CD4-positive, alpha-beta T cell treated with Interleukin-10 for 1 hour (primary cell): ENCODE results near the gene GPX6.
"Not testable (repeated sequence)": the region's sequence is repeated elsewhere in the genome, so short reads cannot be mapped to it uniquely, and the experiment has no call there.

Experiments
- DNase-seq: peaks from one replicate; pipeline ENCODE4 v3.0.0-alpha.2; 2020

The GPX6 gene

DNA sequence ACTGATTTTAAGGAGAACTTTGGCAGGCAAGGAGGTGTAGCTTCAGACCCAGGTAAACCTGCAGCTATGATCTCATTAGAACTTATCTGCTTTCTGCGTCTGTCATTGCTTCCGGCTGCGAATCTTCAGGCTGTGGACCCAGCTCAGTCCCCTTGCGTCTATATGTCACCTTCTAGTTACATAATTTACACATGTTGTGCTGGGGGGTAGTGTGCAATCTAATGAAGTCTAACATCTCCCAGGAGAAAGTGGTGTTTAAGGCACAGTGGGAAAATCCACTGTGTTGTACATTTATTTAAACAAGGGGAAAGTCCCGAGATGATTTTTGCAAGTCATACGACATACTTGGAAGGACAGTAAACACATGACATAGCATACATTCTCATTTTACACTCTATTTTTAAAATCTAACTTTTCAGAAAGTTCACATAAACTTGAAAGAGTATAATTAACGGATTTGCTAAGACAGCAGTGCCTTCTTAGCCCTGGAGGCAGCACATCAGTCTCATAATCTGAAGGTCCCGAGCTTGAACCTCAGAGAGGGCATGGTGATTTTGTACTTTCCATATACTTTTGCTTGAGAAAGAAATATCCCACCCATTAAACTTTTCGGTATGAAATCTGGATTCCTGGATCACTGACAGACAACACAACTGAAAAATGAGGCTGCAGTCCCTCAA is 35.2 kb downstream of the GPX6 start:
- no peak for DNase-seq

DNA sequence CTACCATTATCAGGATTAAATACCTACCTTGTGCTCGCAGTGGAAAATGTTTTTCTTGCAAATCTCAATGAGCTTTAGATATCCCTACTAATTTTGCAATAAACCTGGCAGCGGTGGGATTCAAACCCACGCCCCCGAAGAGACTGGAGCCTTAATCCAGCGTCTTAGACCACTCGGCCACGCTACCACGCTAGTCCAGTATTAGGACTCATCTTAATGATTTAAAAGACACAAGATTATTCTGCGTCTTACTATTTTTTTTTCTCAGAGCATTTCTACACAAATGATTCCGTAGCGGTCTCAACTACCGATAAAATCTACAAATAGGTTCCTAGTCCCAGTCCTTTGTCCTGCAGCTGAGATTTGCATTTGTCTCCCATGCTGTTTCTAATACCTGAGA is 37.1 kb downstream of the GPX6 start:
- no peak for DNase-seq

GRCh38 chr6:28474441-28475219 is 41.0 kb downstream of the GPX6 start:
- no peak for DNase-seq

GRCh38 chr6:28469153-28469745 is 46.3 kb downstream of the GPX6 start:
- not testable (repeated sequence) for DNase-seq

- DNase-seq: no peak
Observed at GRCh38 chr6:28468056-28468455, 47.5 kb downstream of the GPX6 start.

DNA sequence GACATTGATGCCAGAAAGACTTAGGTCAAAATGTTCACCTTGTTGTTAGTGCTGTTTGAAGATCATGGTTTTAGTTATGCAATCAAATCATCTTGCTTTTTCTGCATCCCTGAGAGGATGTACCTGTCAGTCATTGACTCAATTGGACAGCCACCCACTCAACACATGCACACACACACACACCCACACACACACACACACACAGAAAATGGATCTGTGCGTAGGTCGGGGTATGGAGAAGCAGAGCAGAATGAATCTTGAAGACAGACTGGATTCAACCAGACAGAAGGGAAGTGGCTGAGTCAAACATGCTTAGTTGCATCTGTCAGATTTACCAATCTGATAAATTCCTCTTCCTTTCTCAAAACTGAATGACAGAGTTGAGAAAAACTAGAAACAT is 53.2 kb downstream of the GPX6 start:
- no peak for DNase-seq

DNA sequence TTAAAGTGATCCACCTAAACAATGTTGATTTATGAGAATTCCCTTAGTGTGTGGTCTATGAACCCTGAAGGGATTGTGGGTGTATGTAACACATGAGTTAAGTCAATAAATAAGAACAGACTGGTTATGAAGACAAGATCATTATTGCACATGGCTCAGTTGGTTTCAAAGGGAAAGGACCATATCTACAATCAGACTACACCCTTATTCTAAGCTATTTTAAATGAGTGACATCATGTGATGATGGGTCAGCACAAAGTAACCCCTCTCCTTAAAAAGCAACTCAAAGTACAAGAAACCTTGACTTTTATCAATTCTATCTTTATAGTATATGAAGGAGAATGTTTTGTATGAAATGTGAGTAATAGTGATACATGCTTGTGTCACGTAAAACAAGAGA is 57.0 kb downstream of the GPX6 start:
- no peak for DNase-seq
